A172 (cell line): ENCODE data around the gene SMIM30. TPM values are rescaled to one million over a fixed set of nuclear protein-coding genes. Genes with fewer than 3 reads are reported as not detected.
A peak's percentile ranks its signal among the peaks of the same experiment; 100 is the strongest.
"Not testable (repeated sequence)": the region's sequence is repeated elsewhere in the genome, so short reads cannot be mapped to it uniquely, and the experiment has no call there.

Experiments
- DNase-seq: peaks from one replicate; pipeline ENCODE4 v3.0.0-alpha.2; 2015; ENCODE audit warnings: low spot score
- total RNA-seq: library from RNA; depleted of rRNA; stranded (reverse); fragments of >200 nt; shearing (Covaris generic); gene quantifications from 2 replicates; pipeline ENCODE4 v1.2.3, GENCODE V29; 2014; rRNA removed

Gene SMIM30
- 123 and 150 TPM in 2 replicates for total RNA-seq

GRCh38 chr7:113118074-113118959, at the start of gene SMIM30:
Gene SMIM30, minus strand, starts transcription at chr7:113118554. Its CDS starts 976 bp downstream, at chr7:113117578.
- peak; percentile 93 for DNase-seq

- not testable (repeated sequence) for DNase-seq
Measured at GRCh38 chr7:113166176-113166575, 47.8 kb upstream of the SMIM30 start.

GRCh38 chr7:113161050-113161449, 42.7 kb upstream of the SMIM30 start:
- no peak for DNase-seq

- peak; percentile 60 for DNase-seq
Measured at GRCh38 chr7:113159746-113160339, 41.5 kb upstream of the SMIM30 start.

GRCh38 chr7:113158756-113159155, 40.4 kb upstream of the SMIM30 start:
- no peak for DNase-seq

- DNase-seq: no peak
Measured at GRCh38 chr7:113154117-113154516, 35.8 kb upstream of the SMIM30 start.

GRCh38 chr7:113144817-113145216, 26.5 kb upstream of the SMIM30 start:
- no peak for DNase-seq

- no peak for DNase-seq
Measured at GRCh38 chr7:113143486-113144257, 25.3 kb upstream of the SMIM30 start.

GRCh38 chr7:113142385-113143119, 24.2 kb upstream of the SMIM30 start:
- no peak for DNase-seq

GRCh38 chr7:113141803-113142202, 23.4 kb upstream of the SMIM30 start:
- no peak for DNase-seq

- no peak for DNase-seq
Measured at GRCh38 chr7:113140956-113141355, 22.6 kb upstream of the SMIM30 start.

- DNase-seq: no peak
Measured at GRCh38 chr7:113137241-113137640, 18.9 kb upstream of the SMIM30 start.

GRCh38 chr7:113134025-113134424, 15.7 kb upstream of the SMIM30 start:
- no peak for DNase-seq

- DNase-seq: no peak
Measured at GRCh38 chr7:113131367-113131766, 13.0 kb upstream of the SMIM30 start.

GRCh38 chr7:113128031-113128430, 9.7 kb upstream of the SMIM30 start:
- DNase-seq: peak; percentile 11

- DNase-seq: no peak
Measured at GRCh38 chr7:113125728-113126127, 7.4 kb upstream of the SMIM30 start.

- no peak for DNase-seq
Measured at GRCh38 chr7:113122744-113123143, 4.4 kb upstream of the SMIM30 start.

GRCh38 chr7:113120647-113121046, 2.3 kb upstream of the SMIM30 start:
- no peak for DNase-seq

GRCh38 chr7:113119429-113119828, 1.1 kb upstream of the SMIM30 start:
- DNase-seq: no peak

GRCh38 chr7:113117374-113117774, 980 bp downstream of the SMIM30 start:
- DNase-seq: not testable (repeated sequence)

- DNase-seq: no peak
Measured at GRCh38 chr7:113113912-113114311, 4.4 kb downstream of the SMIM30 start.

- no peak for DNase-seq
Measured at GRCh38 chr7:113109718-113110117, 8.6 kb downstream of the SMIM30 start.
